ENCODE results near the gene MORN5. TPM values are rescaled to one million over a fixed set of nuclear protein-coding genes. Genes with fewer than 3 reads are reported as not detected.

MORN5 gene
- total RNA-seq, 1 donor from 2014 or later, result 2.1 TPM

GRCh38 chr9:122180633-122181032 lies 20.9 kb downstream of the MORN5 start:
- peaks cover 26% of the 10 kb centered on the region for H3K27me3 Mint-ChIP-seq

GRCh38 chr9:122183501-122183900 lies 23.8 kb downstream of the MORN5 start:
- TF ChIP-seq CTCF (conservative IDR thresholded peaks at IDR 0.05), result no peak
- no peak overlapping the region for H3K27ac Mint-ChIP-seq
- H3K27me3 Mint-ChIP-seq, result peaks cover 15% of the 10 kb centered on the region
- H3K9me3 Mint-ChIP-seq, result no peaks in the 10 kb centered on the region
- H3K4me3 Mint-ChIP-seq, result no peak overlapping the region
- peaks cover 17% of the 10 kb centered on the region for H3K4me1 Mint-ChIP-seq (ENCODE audit: unreplicated experiment)
- no peak for DNase-seq (ENCODE audit: extremely low spot score, unreplicated experiment)
- no peaks in the 10 kb centered on the region for H3K36me3 Mint-ChIP-seq

More at GRCh38 chr9:122180633-122181032, 20.9 kb downstream of the MORN5 start:
- no peaks in the 10 kb centered on the region for H3K4me1 Mint-ChIP-seq (ENCODE audit: unreplicated experiment)
- H3K4me3 Mint-ChIP-seq, result no peak overlapping the region
- no peak for DNase-seq (ENCODE audit: extremely low spot score, unreplicated experiment)
- H3K36me3 Mint-ChIP-seq, result no peaks in the 10 kb centered on the region
- TF ChIP-seq CTCF (conservative IDR thresholded peaks at IDR 0.05), result no peak
- H3K27ac Mint-ChIP-seq, result no peak overlapping the region
- H3K9me3 Mint-ChIP-seq, result no peaks in the 10 kb centered on the region

GRCh38 chr9:122184551-122184950 lies 24.8 kb downstream of the MORN5 start:
- no peak for TF ChIP-seq CTCF (conservative IDR thresholded peaks at IDR 0.05)
- Mint-ChIP-seq H3K36me3 (no peaks in the 10 kb centered on the region), H3K9me3 (no peaks in the 10 kb centered on the region), H3K27me3 (peaks cover 8% of the 10 kb centered on the region), H3K4me1 (ENCODE audit: unreplicated experiment) (peaks cover 17% of the 10 kb centered on the region), H3K4me3 (no peak overlapping the region), H3K27ac (no peak overlapping the region)
- no peak for DNase-seq (ENCODE audit: extremely low spot score, unreplicated experiment)

GRCh38 chr9:122186301-122186700 lies 26.6 kb downstream of the MORN5 start:
- Mint-ChIP-seq H3K36me3 (no peaks in the 10 kb centered on the region), H3K27ac (no peak overlapping the region), H3K9me3 (no peaks in the 10 kb centered on the region), H3K4me1 (ENCODE audit: unreplicated experiment) (peaks cover 17% of the 10 kb centered on the region), H3K4me3 (no peak overlapping the region), H3K27me3 (peaks cover 8% of the 10 kb centered on the region)
- no peak for TF ChIP-seq CTCF (conservative IDR thresholded peaks at IDR 0.05)
- DNase-seq (ENCODE audit: extremely low spot score, unreplicated experiment), result no peak

- H3K27ac Mint-ChIP-seq, result no peak overlapping the region
- peaks cover 17% of the 10 kb centered on the region for H3K4me1 Mint-ChIP-seq (ENCODE audit: unreplicated experiment)
- H3K36me3 Mint-ChIP-seq, result no peaks in the 10 kb centered on the region
- peaks cover 8% of the 10 kb centered on the region for H3K27me3 Mint-ChIP-seq
- H3K4me3 Mint-ChIP-seq, result no peak overlapping the region
- TF ChIP-seq CTCF (conservative IDR thresholded peaks at IDR 0.05), result no peak
- H3K9me3 Mint-ChIP-seq, result no peaks in the 10 kb centered on the region
- DNase-seq (ENCODE audit: extremely low spot score, unreplicated experiment), result no peak
Measured at GRCh38 chr9:122186777-122187470, 27.2 kb downstream of the MORN5 start.

Data from type B pancreatic cell (in vitro differentiated cells).